K562 (cell line): ENCODE data around the gene XPNPEP3. TPM values are rescaled to one million over a fixed set of nuclear protein-coding genes. Genes with fewer than 3 reads are reported as not detected.

Experiments used
- BHLHE40 ChIP-seq: IDR thresholded peaks from 2 replicates; pipeline ENCODE4 v1.6.1; 2011; ENCODE audit warnings: low read length, improper control_type of control experiment
- BRCA1 ChIP-seq, 2 experiments: fragments of 450-650 bp in 1 of 2; sonication (generic) in 1 of 2; formaldehyde crosslinking in 1 of 2; IDR thresholded peaks; 2 replicates each; pipeline versions ENCODE4 v1.5.0 to v1.6.1; 2017 to 2020; ENCODE audit warnings: mild to moderate bottlenecking in 1 of 2, missing genetic modification reagents in 1 of 2
- BRF1 ChIP-seq: IDR thresholded peaks from 3 replicates; pipeline ENCODE4 v1.6.1; 2011; ENCODE audit warnings: borderline replicate concordance, mild to moderate bottlenecking; ENCODE audit not compliant: insufficient read length; ENCODE audit errors: extremely low read depth
- CAMTA2 ChIP-seq: fragments of 250-450 bp; sonication (Bioruptor Pico); conservative IDR thresholded peaks from 2 replicates; pipeline ENCODE4 v1.5.1; 2022
- CBFA2T2 ChIP-seq: fragments of 450-650 bp; conservative IDR thresholded peaks from 2 replicates; pipeline ENCODE4 v1.6.1; 2017; ENCODE audit warnings: mild to moderate bottlenecking
- CBFA2T3 ChIP-seq: fragments of 450-650 bp; IDR thresholded peaks from 2 replicates; pipeline ENCODE4 v1.6.1; 2017
- CXXC5 ChIP-seq: fragments of 250-450 bp; sonication (Bioruptor Pico); IDR thresholded peaks from 2 replicates; pipeline ENCODE4 v1.8.0; 2022; ENCODE audit warnings: inconsistent platforms, mild to moderate bottlenecking, moderate library complexity
- DACH1 ChIP-seq: fragments of 450-650 bp; IDR thresholded peaks from 2 replicates; pipeline ENCODE4 v1.6.1; 2018; ENCODE audit not compliant: partially characterized antibody
- DDX20 ChIP-seq: fragments of 450-650 bp; IDR thresholded peaks from 2 replicates; pipeline ENCODE4 v1.6.1; 2016; ENCODE audit warnings: missing genetic modification characterization, low read depth, mild to moderate bottlenecking, missing compliant biosample characterization, moderate library complexity
- EHMT2 ChIP-seq: fragments of 450-650 bp; IDR thresholded peaks from 2 replicates; pipeline ENCODE4 v1.6.1; 2018; ENCODE audit warnings: antibody characterized with exemption
- JUN ChIP-seq, 2 experiments: sonication (generic) in 1 of 2; formaldehyde crosslinking in 1 of 2; IDR thresholded peaks; 2 replicates each; pipeline versions ENCODE4 v1.6.1 to v1.8.0; 2012 to 2022; ENCODE audit warnings: borderline replicate concordance in 2 of 2, mild to moderate bottlenecking in 2 of 2, improper control_type of control experiment in 1 of 2, low read depth in 1 of 2, low read length in 1 of 2, missing genetic modification reagents in 1 of 2
- KLF1 ChIP-seq: fragments of 450-650 bp; IDR thresholded peaks from 2 replicates; pipeline ENCODE4 v1.6.1; 2016; ENCODE audit warnings: missing genetic modification characterization, missing compliant biosample characterization
- NCOR1 ChIP-seq: fragments of 450-650 bp; IDR thresholded peaks from 2 replicates; pipeline ENCODE4 v1.6.1; 2016; ENCODE audit warnings: mild to moderate bottlenecking, moderate library complexity
- NFIC ChIP-seq: fragments of 450-650 bp; IDR thresholded peaks from 2 replicates; pipeline ENCODE4 v1.6.1; 2017; ENCODE audit warnings: mild to moderate bottlenecking, inconsistent platforms
- POLR2H ChIP-seq: IDR thresholded peaks from 2 replicates; pipeline ENCODE4 v1.6.1; 2016; ENCODE audit warnings: missing genetic modification characterization, low read depth, mild to moderate bottlenecking, control low read depth, missing compliant biosample characterization, moderate library complexity
- TCF15 ChIP-seq: fragments of 250-450 bp; sonication (Bioruptor Pico); IDR thresholded peaks from 2 replicates; pipeline ENCODE4 v1.8.0; 2022; ENCODE audit warnings: moderate library complexity, mild to moderate bottlenecking, inconsistent platforms
- TEAD1 ChIP-seq, 2 experiments: fragments of 450-650 bp in 1 of 2; sonication (generic) in 1 of 2; formaldehyde crosslinking; IDR thresholded peaks; 2 replicates each; pipeline versions ENCODE4 v1.4.0 to v1.8.0; 2020 to 2022; ENCODE audit warnings: mild to moderate bottlenecking in 2 of 2, missing genetic modification reagents in 1 of 2
- ZNF318 ChIP-seq, 2 experiments: fragments of 450-650 bp; IDR thresholded peaks; 2 replicates each; pipeline ENCODE4 v1.6.1; 2016; ENCODE audit warnings: mild to moderate bottlenecking in 2 of 2, borderline replicate concordance in 1 of 2, low read depth in 1 of 2, moderate library complexity in 1 of 2
- ZNF324 ChIP-seq: fragments of 250-450 bp; sonication (Bioruptor Pico); IDR thresholded peaks from 2 replicates; pipeline ENCODE4 v1.4.0; 2020; ENCODE audit warnings: mild to moderate bottlenecking
- polyA plus RNA-seq, 8 experiments: library from polyadenylated mRNA; depleted of rRNA in 4 of 8; stranded (reverse) in 5 of 8; unstranded in 3 of 8; fragments of >200 nt; fragmentation: Nextera tagmentation in 2 of 8; fragmentation: Illumina TruSeq in 1 of 8; extraction: Ambion mirVana in 2 of 8; extraction: Trizol in 1 of 8; gene quantifications; 2 replicates each; pipeline versions ENCODE4 v1.2.1 to v1.2.3, GENCODE V29; 2011 to 2014; ENCODE audit warnings: inconsistent platforms in 1 of 8, missing spikeins in 1 of 8
- total RNA-seq, 7 experiments: library from RNA; depleted of rRNA in 6 of 7; stranded (reverse); fragments of >200 nt in 6 of 7; fragmentation: Illumina TruSeq in 2 of 7; extraction: Trizol in 2 of 7; gene quantifications; 2 replicates each; pipeline versions ENCODE4 v1.2.1 to v1.2.3, GENCODE V29; 2011 to 2021; ENCODE audit warnings: low replicate concordance in 1 of 7

The XPNPEP3 gene
- total and polyA plus RNA-seq, 9 of the 15 experiments (the other 6 are each of a cell fraction or from before 2014, with no cell fraction given), result 9.1 to 22.6 (median 15.6) TPM

- TF ChIP-seq ZNF318 (IDR thresholded peaks at IDR 0.05; ENCODE audit: borderline replicate concordance in 1 of 2, low read depth in 1 of 2) (no peak), BRF1 (no peak), ZNF324 (CRISPR knock-in tag) (no peak), BHLHE40 (peak; percentile 64), BRCA1 (IDR thresholded peaks at IDR 0.05) (no peak), BRCA1 (CRISPR knock-in tag; IDR thresholded peaks at IDR 0.05) (no peak), TEAD1 (CRISPR knock-in tag; IDR thresholded peaks at IDR 0.05) (no peak), NFIC (no peak; the same call in 1 of the 2 replicates), KLF1 (no peak), CAMTA2 (CRISPR knock-in tag) (no peak), TCF15 (no peak), CXXC5 (CRISPR knock-in tag) (peak; percentile 74), DDX20 (tag) (no peak), EHMT2 (no peak), POLR2H (tag) (peak; percentile 85), CBFA2T3 (no peak), JUN (IDR thresholded peaks at IDR 0.05; ENCODE audit: borderline replicate concordance, low read depth, low read length) (no peak), JUN (CRISPR knock-in tag; IDR thresholded peaks at IDR 0.05; ENCODE audit: borderline replicate concordance) (no peak), NCOR1 (no peak; the same call in 1 of the 2 replicates), DACH1 (no peak), CBFA2T2 (peak; percentile 23; the same call in 1 of the 2 replicates)
These were observed 94.2 kb downstream of the XPNPEP3 start, which contains the start of gene RBX1 (continued) for GRCh38 chr22:40950962-40951794.
